Left lung (tissue), 10 donors: ENCODE results near the gene KIF13A. TPM values are rescaled to one million over a fixed set of nuclear protein-coding genes. Genes with fewer than 3 reads are reported as not detected.
"Not testable (repeated sequence)": the region's sequence is repeated elsewhere in the genome, so short reads cannot be mapped to it uniquely, and the experiment has no call there.

Experiments used
- ATAC-seq: fragments of 200-7000 bp; cut with Tn5 transposase; one replicate; pipeline ENCODE4 v1.9.1; 2020; ENCODE audit warnings: moderate library complexity
- DNase-seq, 4 donors: peaks; one replicate each; pipeline ENCODE4 v3.0.0-alpha.2; 2013 to 2020
- H3K27ac ChIP-seq, 2 donors: fragments of 200-600 bp; sonication (generic) in 1 of 2; one replicate each; pipeline versions ENCODE4 v1.5.0 to v1.8.0; 2020 to 2021
- H3K27me3 ChIP-seq, 2 donors: fragments of 200-600 bp; sonication (generic) in 1 of 2; one replicate each; pipeline versions ENCODE4 v1.5.0 to v1.8.0; 2020 to 2021
- H3K36me3 ChIP-seq, 2 donors: fragments of 200-600 bp; sonication (generic) in 1 of 2; one replicate each; pipeline versions ENCODE4 v1.5.0 to v1.8.0; 2020 to 2021
- H3K4me1 ChIP-seq, 2 donors: fragments of 200-600 bp; one replicate each; pipeline ENCODE4 v1.8.0; 2021
- H3K4me3 ChIP-seq, 2 donors: fragments of 200-600 bp; sonication (generic) in 1 of 2; one replicate each; pipeline versions ENCODE4 v1.5.0 to v1.8.0; 2020 to 2021; ENCODE audit warnings: mild to moderate bottlenecking in 1 of 2
- H3K9me3 ChIP-seq, 2 donors: fragments of 200-600 bp; sonication (generic) in 1 of 2; one replicate each; pipeline versions ENCODE4 v1.5.0 to v1.8.0; 2020 to 2021
- CTCF ChIP-seq, 2 donors: fragments of 200-600 bp; sonication (generic) in 1 of 2; IDR thresholded peaks; one replicate each; pipeline versions ENCODE4 v1.5.0 to v1.8.0; 2021; ENCODE audit warnings: antibody characterized with exemption in 2 of 2
- intact Hi-C, 2 donors: fragments of 100-400 bp; cut with DNase I; formaldehyde crosslinking; loops; one replicate each; pipeline versions ENCODE4 v1.11.2 to v1.14.2; 2022
- polyA plus RNA-seq, 6 donors: library from polyadenylated mRNA; unstranded; fragments of 120-200 nt; gene quantifications; one replicate each; pipeline ENCODE4 v1.2.1, GENCODE V29; 2013; ENCODE audit not compliant: insufficient read length in 6 of 6
- total RNA-seq, 2 donors: library from RNA; stranded (reverse); fragmentation: NEBNext Ultra II Directional; extraction: Animal tissue kit (Norgen Biotek cat#: 25700); gene quantifications; one replicate each; pipeline ENCODE4 v1.2.1, GENCODE V29; 2021
- donor health status: DM: no; HTN: yes; CAD: no.
- donor health status: DM: no; HTN: no; CAD: no.

KIF13A gene
- total and polyA plus RNA-seq, 8 donors, result 42.1 to 50.1 (median 46.3) TPM

GRCh38 chr6:18016698-18017097, 29.3 kb upstream of the KIF13A start:
- intact Hi-C loops, result no loop called here
- no peaks in the 10 kb centered on the region for H3K4me1 ChIP-seq
- DNase-seq (no peak), ATAC-seq (no peak)
- H3K27me3 ChIP-seq, result peaks cover 0 to 13% of the 10 kb centered on the region in 2 donors
- TF ChIP-seq CTCF (IDR thresholded peaks at IDR 0.05), result no peak
- peaks cover 0 to 2% of the 10 kb centered on the region in 2 donors for H3K9me3 ChIP-seq
- H3K36me3 ChIP-seq, result no peaks in the 10 kb centered on the region
- H3K4me3 ChIP-seq, result no peak overlapping the region
- H3K27ac ChIP-seq, result no peak overlapping the region

GRCh38 chr6:18016133-18016532, 28.7 kb upstream of the KIF13A start:
- no peak for DNase-seq
- no peaks in the 10 kb centered on the region for H3K4me1 ChIP-seq
- no peak overlapping the region for H3K4me3 ChIP-seq
- H3K36me3 ChIP-seq, result no peaks in the 10 kb centered on the region
- H3K27me3 ChIP-seq, result peaks cover 0 to 13% of the 10 kb centered on the region in 2 donors
- intact Hi-C loops, result no loop called here
- no peak for ATAC-seq
- no peak for TF ChIP-seq CTCF (IDR thresholded peaks at IDR 0.05)
- peaks cover 0 to 4% of the 10 kb centered on the region in 2 donors for H3K9me3 ChIP-seq
- H3K27ac ChIP-seq, result no peak overlapping the region

GRCh38 chr6:18011287-18011686, 23.9 kb upstream of the KIF13A start:
- no peaks in the 10 kb centered on the region for H3K4me1 ChIP-seq
- no peak overlapping the region for H3K4me3 ChIP-seq
- H3K27ac ChIP-seq, result no peak overlapping the region
- DNase-seq, result peak in 1 of 4 donors; percentile 76
- H3K9me3 ChIP-seq, result peaks cover 0 to 2% of the 10 kb centered on the region in 2 donors
- no peak for TF ChIP-seq CTCF (IDR thresholded peaks at IDR 0.05)
- H3K27me3 ChIP-seq, result no peaks in the 10 kb centered on the region
- intact Hi-C loops, result no loop called here
- no peaks in the 10 kb centered on the region for H3K36me3 ChIP-seq
- no peak for ATAC-seq

- DNase-seq, H3K9me3 ChIP-seq, H3K4me3 ChIP-seq, intact Hi-C loops, H3K27me3 ChIP-seq, ATAC-seq, H3K27ac ChIP-seq, H3K36me3 ChIP-seq, H3K4me1 ChIP-seq: not testable (repeated sequence)
Measured at GRCh38 chr6:18010540-18010939, 23.1 kb upstream of the KIF13A start.

- ATAC-seq (no peak), DNase-seq (no peak)
- Histone ChIP-seq H3K4me1 (no peaks in the 10 kb centered on the region), H3K4me3 (no peak overlapping the region), H3K36me3 (no peaks in the 10 kb centered on the region), H3K27me3 (no peaks in the 10 kb centered on the region), H3K9me3 (no peaks in the 10 kb centered on the region), H3K27ac (no peak overlapping the region)
- no peak for TF ChIP-seq CTCF (IDR thresholded peaks at IDR 0.05)
- intact Hi-C loops, result no loop called here
Measured at GRCh38 chr6:18004256-18004985, 17.0 kb upstream of the KIF13A start.

GRCh38 chr6:17999425-17999824, 12.0 kb upstream of the KIF13A start:
- no peak for TF ChIP-seq CTCF (IDR thresholded peaks at IDR 0.05)
- Histone ChIP-seq H3K9me3 (no peaks in the 10 kb centered on the region), H3K4me1 (no peaks in the 10 kb centered on the region), H3K4me3 (no peak overlapping the region), H3K27ac (no peak overlapping the region), H3K27me3 (no peaks in the 10 kb centered on the region), H3K36me3 (no peaks in the 10 kb centered on the region)
- no peak for ATAC-seq
- no peak for DNase-seq
- intact Hi-C loops, result no loop called here
